ENCODE results near the gene ORAI3.
A peak's percentile ranks its signal among the peaks of the same experiment; 100 is the strongest.

The ORAI3 gene

GRCh38 chr16:30941600-30942425 is 7.1 kb upstream of the ORAI3 start:
- Histone ChIP-seq H3K27me3 (ENCODE audit: insufficient read depth, low read depth, severe bottlenecking) (no peaks in the 10 kb centered on the region), H3K9me3 (ENCODE audit: severe bottlenecking) (no peaks in the 10 kb centered on the region), H3K27ac (peak overlapping the region; percentile 40), H3K36me3 (peaks cover 28% of the 10 kb centered on the region), H3K4me3 (ENCODE audit: low read depth, low read length) (no peak overlapping the region)
- TF ChIP-seq, protein P1, sequence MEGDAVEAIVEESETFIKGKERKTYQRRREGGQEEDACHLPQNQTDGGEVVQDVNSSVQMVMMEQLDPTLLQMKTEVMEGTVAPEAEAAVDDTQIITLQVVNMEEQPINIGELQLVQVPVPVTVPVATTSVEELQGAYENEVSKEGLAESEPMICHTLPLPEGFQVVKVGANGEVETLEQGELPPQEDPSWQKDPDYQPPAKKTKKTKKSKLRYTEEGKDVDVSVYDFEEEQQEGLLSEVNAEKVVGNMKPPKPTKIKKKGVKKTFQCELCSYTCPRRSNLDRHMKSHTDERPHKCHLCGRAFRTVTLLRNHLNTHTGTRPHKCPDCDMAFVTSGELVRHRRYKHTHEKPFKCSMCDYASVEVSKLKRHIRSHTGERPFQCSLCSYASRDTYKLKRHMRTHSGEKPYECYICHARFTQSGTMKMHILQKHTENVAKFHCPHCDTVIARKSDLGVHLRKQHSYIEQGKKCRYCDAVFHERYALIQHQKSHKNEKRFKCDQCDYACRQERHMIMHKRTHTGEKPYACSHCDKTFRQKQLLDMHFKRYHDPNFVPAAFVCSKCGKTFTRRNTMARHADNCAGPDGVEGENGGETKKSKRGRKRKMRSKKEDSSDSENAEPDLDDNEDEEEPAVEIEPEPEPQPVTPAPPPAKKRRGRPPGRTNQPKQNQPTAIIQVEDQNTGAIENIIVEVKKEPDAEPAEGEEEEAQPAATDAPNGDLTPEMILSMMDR (IDR thresholded peaks at IDR 0.05; ENCODE audit: low read depth, low read length): peak; percentile 98
- DNase-seq: peak; percentile 83

DNA sequence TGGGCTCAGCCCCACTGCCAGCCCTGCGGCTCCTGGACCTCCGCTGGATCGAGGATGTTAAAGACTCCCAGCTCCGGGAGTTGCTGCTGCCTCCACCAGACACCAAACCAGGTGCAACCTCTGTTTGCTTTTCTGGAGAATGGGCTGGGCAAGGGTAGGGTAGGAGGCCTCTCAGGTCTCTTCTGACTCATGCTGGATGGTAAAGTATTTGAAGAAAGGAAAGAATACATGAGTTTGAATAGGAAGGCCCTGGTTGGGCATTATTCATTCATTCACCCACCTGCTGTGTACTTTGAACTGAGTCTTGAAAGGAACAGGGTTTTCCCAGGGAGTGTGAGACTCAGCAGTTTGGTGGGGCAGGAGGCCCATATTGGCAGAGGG is 6.5 kb upstream of the ORAI3 start:
- Histone ChIP-seq H3K36me3 (peaks cover 28% of the 10 kb centered on the region), H3K4me3 (ENCODE audit: low read depth, low read length) (no peak overlapping the region), H3K27ac (peak overlapping the region; percentile 40), H3K27me3 (ENCODE audit: insufficient read depth, low read depth, severe bottlenecking) (no peaks in the 10 kb centered on the region), H3K9me3 (ENCODE audit: severe bottlenecking) (no peaks in the 10 kb centered on the region)
- DNase-seq: no peak
- TF ChIP-seq, protein P1 (IDR thresholded peaks at IDR 0.05; ENCODE audit: low read depth, low read length): no peak

- H3K9me3 ChIP-seq (ENCODE audit: severe bottlenecking): no peaks in the 10 kb centered on the region
- TF ChIP-seq, protein P1 (IDR thresholded peaks at IDR 0.05; ENCODE audit: low read depth, low read length): no peak
- no peak overlapping the region for H3K4me3 ChIP-seq (ENCODE audit: low read depth, low read length)
- H3K27me3 ChIP-seq (ENCODE audit: insufficient read depth, low read depth, severe bottlenecking): no peaks in the 10 kb centered on the region
- no peak overlapping the region for H3K27ac ChIP-seq
- peaks cover 31% of the 10 kb centered on the region for H3K36me3 ChIP-seq
- no peak for DNase-seq
These were observed 4.5 kb upstream of the ORAI3 start for GRCh38 chr16:30944352-30944751.

GRCh38 chr16:30946671-30947540 is 2.0 kb upstream of the ORAI3 start:
- no peak for DNase-seq
- Histone ChIP-seq H3K27ac (no peak overlapping the region), H3K4me3 (ENCODE audit: low read depth, low read length) (no peak overlapping the region), H3K27me3 (ENCODE audit: insufficient read depth, low read depth, severe bottlenecking) (no peaks in the 10 kb centered on the region), H3K36me3 (peaks cover 26% of the 10 kb centered on the region), H3K9me3 (ENCODE audit: severe bottlenecking) (no peaks in the 10 kb centered on the region)
- TF ChIP-seq, protein P1 (IDR thresholded peaks at IDR 0.05; ENCODE audit: low read depth, low read length): no peak

DNA sequence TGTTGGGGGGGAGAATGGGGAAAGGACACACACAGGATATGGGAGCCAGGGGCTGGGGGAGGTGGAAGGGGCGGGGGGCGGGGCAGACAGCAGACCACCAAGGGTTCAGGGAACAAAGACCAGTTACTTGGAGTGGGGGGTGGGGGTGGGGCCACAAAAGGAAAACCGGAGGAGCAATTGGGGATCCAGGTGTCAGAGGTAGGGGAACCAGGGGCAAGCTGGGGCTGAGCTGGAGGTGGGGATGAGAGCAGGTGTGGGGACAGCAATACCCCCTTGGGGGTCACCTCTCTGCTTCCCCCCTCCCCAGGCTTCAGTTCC is 1.4 kb upstream of the ORAI3 start:
- TF ChIP-seq, protein P1 (IDR thresholded peaks at IDR 0.05; ENCODE audit: low read depth, low read length): no peak
- H3K9me3 ChIP-seq (ENCODE audit: severe bottlenecking): no peaks in the 10 kb centered on the region
- no peak overlapping the region for H3K27ac ChIP-seq
- no peak overlapping the region for H3K4me3 ChIP-seq (ENCODE audit: low read depth, low read length)
- H3K27me3 ChIP-seq (ENCODE audit: insufficient read depth, low read depth, severe bottlenecking): no peaks in the 10 kb centered on the region
- H3K36me3 ChIP-seq: peaks cover 22% of the 10 kb centered on the region
- DNase-seq: no peak

All from WERI-Rb-1 (cell line).